Bronchial epithelial cell (primary cell): Measurements from ENCODE around the gene AK3. TPM values are rescaled to one million over a fixed set of nuclear protein-coding genes. Genes with fewer than 3 reads are reported as not detected.

Experiments used
- DNase-seq: peaks from one replicate; pipeline ENCODE4 v3.0.0-alpha.2; 2010; ENCODE audit warnings: low read depth
- FAIRE-seq: peaks from 2 replicates; lab custom pipeline; 2011; peaks lifted over from hg19 to GRCh38; lab: Jason Lieb, UNC
- H3K27me3 ChIP-seq: 2 replicates; pipeline ENCODE4 v1.5.1; 2011; ENCODE audit warnings: low read length; ENCODE audit not compliant: control insufficient read depth, insufficient read depth
- H3K36me3 ChIP-seq: 2 replicates; pipeline ENCODE4 v1.5.1; 2011; ENCODE audit warnings: low read length; ENCODE audit not compliant: control insufficient read depth, insufficient read depth
- H3K4me3 ChIP-seq: 2 replicates; pipeline ENCODE4 v1.5.1; 2011; ENCODE audit warnings: mild to moderate bottlenecking, low read depth, low read length, control low read depth
- CTCF ChIP-seq: IDR thresholded peaks from 2 replicates; pipeline ENCODE4 v1.5.1; 2011; ENCODE audit warnings: mild to moderate bottlenecking, moderate library complexity, low read length, control low read depth, inconsistent platforms; ENCODE audit not compliant: insufficient read depth, severe bottlenecking
- total RNA-seq: library from RNA; depleted of rRNA; stranded (reverse); fragments of >200 nt; gene quantifications from 2 replicates; pipeline ENCODE4 v1.2.1, GENCODE V29; 2014

Gene AK3
- total RNA-seq, 1 donor from 2014 or later = 59.5 TPM

GRCh38 chr9:4678679-4679267 is 62.2 kb downstream of the AK3 start:
- TF ChIP-seq CTCF = no peak
- Histone ChIP-seq H3K36me3 (no peaks in the 10 kb centered on the region), H3K27me3 (no peaks in the 10 kb centered on the region), H3K4me3 (peak overlapping the region; percentile 58)
- no peak for DNase-seq
- FAIRE-seq = no peak

DNA sequence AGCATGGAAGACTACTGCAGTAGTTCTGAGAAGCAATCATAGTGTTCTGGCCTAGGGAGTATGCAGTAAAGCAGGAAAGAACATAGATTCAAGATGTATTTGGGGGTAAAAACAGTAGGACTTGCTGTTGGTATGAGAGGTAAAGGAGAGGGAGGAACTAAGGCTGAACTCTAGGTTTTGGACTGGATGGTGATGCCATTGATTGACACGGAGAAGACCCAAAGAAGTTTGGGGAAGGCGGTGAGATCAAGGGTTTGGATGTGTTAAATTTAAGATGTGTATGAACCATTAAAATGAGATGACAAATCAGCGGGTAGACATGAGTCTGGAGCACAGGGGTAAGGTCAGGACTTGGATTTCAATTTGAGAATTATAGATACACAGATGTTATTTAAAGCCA is 63.6 kb downstream of the AK3 start:
- FAIRE-seq (no peak), DNase-seq (no peak)

GRCh38 chr9:4674783-4675182 is 66.2 kb downstream of the AK3 start:
- H3K4me3 ChIP-seq = no peak overlapping the region
- H3K36me3 ChIP-seq = no peaks in the 10 kb centered on the region
- no peaks in the 10 kb centered on the region for H3K27me3 ChIP-seq
- no peak for TF ChIP-seq CTCF
- DNase-seq (peak; percentile 74), FAIRE-seq (no peak)

More for the DNA sequence above, 63.6 kb downstream of the AK3 start:
- no peak for TF ChIP-seq CTCF
- Histone ChIP-seq H3K4me3 (no peak overlapping the region), H3K27me3 (no peaks in the 10 kb centered on the region), H3K36me3 (no peaks in the 10 kb centered on the region)

GRCh38 chr9:4671737-4672136 is 69.3 kb downstream of the AK3 start:
- no peak for FAIRE-seq
- H3K27me3 ChIP-seq = no peaks in the 10 kb centered on the region
- H3K4me3 ChIP-seq = no peak overlapping the region
- no peaks in the 10 kb centered on the region for H3K36me3 ChIP-seq
- TF ChIP-seq CTCF = no peak
- no peak for DNase-seq

DNA sequence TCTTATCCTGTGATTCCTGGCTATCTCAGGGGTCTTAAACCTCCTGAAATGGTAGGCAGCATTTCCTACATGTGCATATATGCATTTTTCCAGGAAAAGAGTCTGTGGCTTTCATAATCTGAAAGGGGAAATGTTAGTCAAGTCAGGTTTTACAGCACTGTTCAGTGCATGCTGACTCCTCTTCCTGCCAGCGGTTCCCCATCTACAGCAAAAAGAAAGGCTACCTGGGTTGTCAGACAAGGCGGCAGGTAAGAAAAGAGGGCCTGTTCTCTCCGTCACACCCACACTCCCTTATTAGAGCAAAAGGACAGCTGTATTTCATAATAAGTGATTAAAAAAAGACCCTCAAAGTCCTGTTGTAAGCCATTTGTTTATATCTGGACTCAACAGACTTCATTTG is 70.4 kb downstream of the AK3 start:
- Histone ChIP-seq H3K27me3 (no peaks in the 10 kb centered on the region), H3K4me3 (no peak overlapping the region), H3K36me3 (no peaks in the 10 kb centered on the region)
- TF ChIP-seq CTCF = no peak
- FAIRE-seq = no peak
- DNase-seq = no peak

- H3K27me3 ChIP-seq = no peaks in the 10 kb centered on the region
- FAIRE-seq (no peak), DNase-seq (no peak)
- no peak for TF ChIP-seq CTCF
- H3K4me3 ChIP-seq = no peak overlapping the region
- H3K36me3 ChIP-seq = no peaks in the 10 kb centered on the region
Measured at GRCh38 chr9:4669890-4670289, 71.1 kb downstream of the AK3 start.
